Middle frontal gyrus (tissue), 1 donor: ENCODE data around the gene MINDY4.
"Not testable (repeated sequence)": the region's sequence is repeated elsewhere in the genome, so short reads cannot be mapped to it uniquely, and the experiment has no call there.

ENCODE experiments used
- DNase-seq: peaks from one replicate; pipeline ENCODE4 v3.0.0-alpha.2; 2015; ENCODE audit warnings: low spot score; ENCODE audit errors: extremely low spot score

The MINDY4 gene

DNA sequence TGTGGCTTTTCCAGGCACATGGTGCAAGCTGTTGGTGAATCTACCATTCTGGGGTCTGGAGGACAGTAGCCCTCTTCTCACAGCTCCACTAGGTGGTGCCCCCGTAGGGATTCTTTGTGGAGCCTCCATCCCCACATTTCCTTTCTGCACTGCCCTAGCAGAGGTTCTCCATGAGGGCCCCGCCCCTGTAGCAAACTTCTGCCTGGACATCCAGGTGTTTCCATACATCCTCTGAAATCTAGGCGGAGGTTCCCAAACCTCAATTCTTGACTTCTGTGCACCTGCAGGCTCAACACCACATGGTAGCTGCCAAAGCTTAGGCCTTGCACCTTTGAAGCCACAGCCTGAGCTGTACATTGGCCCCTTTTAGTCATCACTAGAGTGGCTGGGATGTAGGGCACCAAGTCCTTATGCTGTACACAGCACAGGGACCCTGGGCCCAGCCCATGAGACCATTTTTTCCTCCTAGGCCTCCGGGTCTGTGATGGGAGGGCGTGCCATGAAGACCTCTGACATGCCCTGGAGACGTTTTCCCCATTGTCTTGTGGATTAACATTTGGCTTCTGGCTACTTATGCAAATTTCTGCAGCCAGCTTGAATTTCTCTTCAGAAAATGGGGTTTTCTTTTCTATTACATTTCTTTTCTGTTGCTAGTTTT, 62.9 kb downstream of the MINDY4 start:
- DNase-seq = not testable (repeated sequence)

DNA sequence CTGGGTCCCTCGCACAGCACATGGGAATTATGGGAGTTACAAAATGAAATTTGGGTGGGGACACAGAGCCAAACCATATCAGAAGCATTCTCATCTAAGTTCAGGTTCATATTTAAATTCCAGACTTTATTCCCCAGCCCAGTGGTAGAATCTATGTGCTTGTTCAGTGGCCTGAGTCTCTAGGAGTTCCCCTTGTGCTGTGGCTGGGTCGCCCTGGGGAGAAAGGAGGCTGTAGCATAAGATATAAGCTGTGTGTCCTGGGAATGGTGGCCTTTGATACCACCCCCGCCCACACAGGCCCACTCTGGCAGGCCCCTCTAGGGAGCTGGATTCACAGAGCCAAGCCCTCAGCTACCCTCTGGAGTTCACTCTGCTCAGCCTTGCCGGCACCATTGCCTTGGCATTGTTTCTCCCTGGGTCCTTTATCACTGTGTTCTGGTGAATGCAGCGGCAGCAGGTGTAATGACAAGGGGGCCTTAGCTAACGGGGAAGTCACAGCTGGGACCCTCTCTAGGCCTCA, 64.2 kb downstream of the MINDY4 start:
- DNase-seq = no peak

GRCh38 chr7:30836991-30837390, 65.8 kb downstream of the MINDY4 start:
- DNase-seq = no peak

DNA sequence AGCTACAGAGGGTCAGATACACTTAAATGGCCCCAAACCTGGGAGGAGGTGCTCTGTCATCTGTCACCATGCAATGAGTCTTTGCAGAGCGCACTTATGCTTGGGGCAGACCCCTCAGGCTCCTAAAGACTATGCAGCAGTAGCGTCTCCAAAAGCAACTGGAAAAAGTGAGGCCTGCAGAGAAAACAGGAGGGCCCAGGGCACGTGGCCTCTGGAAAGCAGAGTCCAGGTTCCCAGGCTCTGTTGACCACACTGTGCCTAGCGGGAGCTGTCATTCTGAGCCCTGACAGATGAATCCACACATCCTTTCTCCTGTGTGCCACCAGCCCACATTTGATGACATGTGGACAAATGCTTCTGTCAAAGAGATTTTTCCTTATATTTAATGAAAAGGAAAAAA, 66.4 kb downstream of the MINDY4 start:
- DNase-seq = no peak

- no peak for DNase-seq
Measured at GRCh38 chr7:30838008-30838407, 66.8 kb downstream of the MINDY4 start.

DNA sequence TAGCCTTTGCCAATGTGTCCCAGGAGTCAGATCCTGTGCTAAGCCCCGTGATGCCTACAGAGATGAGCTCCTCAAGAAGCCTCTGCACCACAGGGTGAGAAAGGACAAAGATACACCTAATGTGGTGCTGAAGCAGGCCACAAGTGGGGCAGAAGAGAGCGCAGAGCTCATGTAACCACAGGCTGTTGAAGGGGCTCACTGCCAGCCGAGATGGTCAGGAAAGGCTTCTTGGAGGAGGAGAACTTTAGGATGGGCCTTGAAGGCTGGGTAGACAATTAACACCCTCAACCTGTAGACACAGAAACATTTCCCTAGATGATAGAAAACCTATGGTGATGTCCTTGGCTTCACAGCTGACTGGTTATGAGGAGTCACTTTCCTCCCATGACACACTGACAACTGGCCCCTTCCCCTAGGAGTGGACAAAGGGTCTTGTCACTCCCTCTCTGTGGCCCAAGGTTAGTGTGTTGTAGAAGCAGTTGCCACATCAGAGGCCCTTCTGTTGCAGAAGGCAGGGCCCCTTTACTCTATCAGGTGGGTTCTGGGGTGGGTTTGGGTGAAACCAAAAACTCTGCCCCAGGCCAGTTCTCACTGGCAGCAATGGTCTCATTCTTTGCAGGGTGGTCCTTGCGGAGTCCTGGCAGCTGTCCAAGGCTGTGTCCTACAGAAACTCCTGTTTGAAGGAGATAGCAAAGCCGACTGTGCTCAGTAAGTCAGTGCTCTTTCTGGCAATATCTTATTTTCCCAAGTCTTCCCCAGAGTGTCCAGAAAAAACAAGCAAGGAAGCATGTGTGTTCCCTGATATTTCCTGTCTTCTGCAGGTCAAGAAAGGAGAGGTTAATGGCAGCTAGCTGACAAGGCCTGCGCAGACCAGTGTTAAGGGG, 69.2 kb downstream of the MINDY4 start:
- DNase-seq = no peak

DNA sequence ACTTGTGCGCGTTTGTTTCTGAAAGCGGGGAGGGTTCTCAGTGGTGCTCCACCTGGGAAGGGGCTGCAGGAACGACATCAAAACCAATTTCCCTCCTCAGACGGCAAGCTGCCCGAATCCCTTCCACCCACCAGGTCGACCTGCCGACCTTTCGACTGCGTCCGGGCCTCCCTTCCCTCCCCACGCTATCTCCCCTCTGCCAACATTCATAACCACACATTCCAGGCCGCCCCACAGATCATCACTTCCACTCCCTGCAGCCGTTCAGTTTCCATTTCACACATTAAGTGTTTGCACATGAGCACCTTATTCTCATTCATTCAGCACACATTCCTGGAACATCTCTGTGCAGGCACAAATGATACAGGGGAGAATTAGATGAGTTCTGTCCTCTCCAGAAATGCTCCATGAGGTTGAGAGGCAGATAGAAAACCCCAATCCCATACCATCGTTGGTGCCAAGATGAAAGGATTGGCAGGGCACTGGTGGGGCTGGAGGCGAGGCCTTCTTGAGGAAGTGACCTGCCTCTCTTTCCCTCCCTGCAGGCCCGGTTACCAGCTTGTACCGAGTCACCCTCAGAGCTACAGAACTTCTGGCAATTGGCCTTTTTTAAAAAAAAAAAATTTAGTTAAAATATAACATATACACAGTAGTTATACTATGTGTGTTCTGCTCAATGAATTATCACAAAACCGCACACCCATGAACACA, 70.0 kb downstream of the MINDY4 start:
- no peak for DNase-seq

GRCh38 chr7:30841801-30842541, 70.8 kb downstream of the MINDY4 start:
- no peak for DNase-seq

DNA sequence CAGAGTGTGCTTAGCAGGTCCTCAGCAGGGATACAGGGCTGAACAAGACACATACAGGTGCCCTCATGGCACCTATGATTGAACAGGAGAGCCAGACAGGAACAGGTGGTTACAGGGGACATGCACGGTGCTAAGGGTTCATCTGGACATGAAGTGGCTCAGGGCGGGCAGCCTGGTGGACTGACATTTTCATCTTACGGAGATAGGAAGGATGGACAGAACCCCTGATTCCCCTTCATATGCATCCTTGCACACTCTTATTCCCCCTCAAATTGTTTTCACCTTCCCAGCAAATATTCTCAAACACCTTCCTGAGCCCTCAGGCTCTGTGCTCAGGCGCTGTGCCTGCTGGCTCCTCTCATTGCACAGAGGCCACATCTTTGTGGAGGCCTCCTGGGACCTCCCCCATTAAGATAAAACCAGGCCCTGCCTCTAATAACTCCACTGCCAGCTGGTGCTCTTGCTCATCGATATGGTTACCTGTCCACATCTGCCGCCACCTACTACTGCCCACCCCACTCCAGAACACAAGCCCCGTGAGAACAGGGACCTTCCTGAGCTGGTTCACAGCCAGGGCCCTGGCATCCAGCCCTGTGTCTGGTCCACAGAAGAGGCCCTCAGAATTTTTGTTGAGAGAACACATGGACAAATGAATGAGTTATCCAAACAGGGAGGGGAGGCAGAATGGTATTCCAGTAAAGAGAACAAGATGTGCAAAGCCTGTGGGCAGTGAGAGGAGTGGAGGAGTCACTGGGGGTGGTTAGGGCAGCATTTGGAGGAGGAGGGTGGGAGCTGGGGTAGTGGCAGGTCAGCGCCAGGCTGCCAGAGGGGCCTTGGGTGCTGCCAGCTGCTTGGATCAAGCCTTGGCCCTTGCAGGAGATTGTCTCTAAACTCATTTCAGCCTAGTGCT, 71.6 kb downstream of the MINDY4 start:
- no peak for DNase-seq

DNA sequence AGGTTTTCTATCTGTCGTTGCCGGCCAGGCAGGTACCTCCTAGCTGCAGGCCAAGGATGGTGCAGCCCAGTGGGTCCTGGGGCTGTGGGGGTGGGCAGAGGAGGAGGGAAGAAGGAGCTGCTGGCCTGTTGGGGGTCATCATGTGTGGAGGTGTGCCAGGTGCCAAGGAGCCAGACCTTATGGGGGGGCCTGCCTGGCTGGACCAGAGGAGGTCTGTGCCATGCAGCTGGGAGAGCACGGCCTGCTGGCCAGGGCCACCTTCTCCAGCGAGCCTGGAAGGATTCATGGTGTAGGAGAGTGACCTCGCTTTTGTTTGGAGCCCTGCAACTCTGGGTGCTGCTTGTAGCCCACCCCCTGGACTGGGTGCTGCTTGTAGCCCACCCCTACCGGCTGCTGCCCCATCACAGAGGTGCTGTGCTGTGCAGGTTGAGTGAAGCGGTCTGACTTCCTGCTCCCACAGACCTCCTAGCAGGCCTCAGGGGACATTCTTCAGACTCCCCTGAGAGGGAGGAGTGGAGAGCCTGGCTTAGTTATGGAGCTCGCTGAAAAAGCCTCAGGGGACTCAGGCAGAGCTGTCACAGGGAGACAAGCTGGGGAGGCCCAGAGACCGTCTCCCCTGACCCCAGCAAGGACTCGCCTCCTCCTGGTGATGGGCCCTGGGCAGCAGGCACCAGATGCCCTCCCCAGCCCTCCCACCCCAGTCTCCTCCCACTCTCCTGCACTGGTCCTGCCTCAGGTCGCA, 72.7 kb downstream of the MINDY4 start:
- no peak for DNase-seq

DNA sequence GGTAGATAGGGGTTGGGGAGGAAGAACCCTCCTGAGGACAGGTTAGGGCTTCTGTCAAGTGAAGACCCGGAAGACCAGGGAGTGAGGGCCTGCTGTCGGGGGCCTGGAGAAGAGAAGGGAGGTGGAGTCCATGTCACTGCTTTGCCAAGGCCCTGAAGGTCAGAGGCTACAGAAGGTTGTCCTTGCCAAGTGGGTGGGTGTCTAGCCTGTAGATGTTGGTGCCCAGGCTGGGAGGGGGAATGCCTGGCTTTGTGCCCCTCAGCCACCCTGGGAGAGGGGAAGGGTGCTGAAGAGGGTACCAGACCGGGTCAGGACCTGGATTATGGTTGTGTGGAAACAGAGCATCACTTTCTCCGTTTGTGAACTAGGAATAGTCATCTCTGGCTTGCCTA, 73.3 kb downstream of the MINDY4 start:
- no peak for DNase-seq

- DNase-seq = no peak
Measured at GRCh38 chr7:30844916-30845315, 73.7 kb downstream of the MINDY4 start.

- no peak for DNase-seq
Measured at GRCh38 chr7:30845426-30846135, 74.4 kb downstream of the MINDY4 start.

- no peak for DNase-seq
Measured at GRCh38 chr7:30846378-30846777, 75.2 kb downstream of the MINDY4 start.

DNA sequence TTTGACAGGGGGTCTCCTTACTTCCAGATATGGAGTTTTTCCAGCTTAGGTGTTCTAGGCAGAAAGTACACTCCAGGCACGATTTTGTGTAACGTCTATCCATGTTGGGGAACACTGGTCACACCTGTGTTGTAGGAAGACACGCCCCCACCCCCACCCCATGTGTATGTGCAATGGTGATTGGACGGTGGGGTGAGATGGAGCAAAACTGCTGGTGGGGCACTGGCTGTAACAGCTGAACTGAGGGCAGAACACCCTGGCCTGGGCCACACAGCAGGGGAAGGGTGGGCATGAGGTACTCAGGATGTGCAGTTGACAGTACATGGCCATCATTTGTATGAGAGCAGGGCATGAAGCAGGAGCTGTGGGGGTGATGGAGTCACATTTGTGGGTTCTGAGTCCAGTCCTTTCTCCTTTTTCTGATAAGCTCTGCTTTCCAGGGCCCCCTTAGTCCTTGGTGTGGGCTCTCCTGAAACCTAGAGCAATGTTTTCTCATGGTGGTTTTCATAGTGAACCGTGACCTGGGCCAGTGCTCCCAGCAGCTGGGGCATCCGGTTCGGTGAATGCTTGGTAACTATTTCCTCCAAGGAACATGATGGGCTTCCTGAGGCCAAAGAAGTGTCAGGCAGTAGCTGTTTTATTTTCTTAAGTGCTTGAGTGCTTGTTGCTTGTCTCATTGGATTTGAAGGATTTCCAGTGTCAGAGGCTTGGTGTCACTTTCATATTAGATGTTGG, 77.1 kb downstream of the MINDY4 start:
- no peak for DNase-seq

GRCh38 chr7:30849565-30849964, 78.3 kb downstream of the MINDY4 start:
- DNase-seq = no peak

GRCh38 chr7:30850426-30850825, 79.2 kb downstream of the MINDY4 start:
- no peak for DNase-seq

GRCh38 chr7:30851651-30852307, 80.6 kb downstream of the MINDY4 start:
- no peak for DNase-seq
